Non-pigmented ciliary epithelial cell (primary cell): ENCODE data around the gene SERPINA5.
"Not testable (repeated sequence)": the region's sequence is repeated elsewhere in the genome, so short reads cannot be mapped to it uniquely, and the experiment has no call there.

ENCODE experiments used
- DNase-seq: peaks from one replicate; pipeline ENCODE4 v3.0.0-alpha.2; 2010; ENCODE audit warnings: low read depth

The SERPINA5 gene

GRCh38 chr14:94598816-94599655 is 17.8 kb downstream of the SERPINA5 start:
- DNase-seq = peak; percentile 95

- DNase-seq = no peak
Observed at GRCh38 chr14:94599656-94600004, 18.4 kb downstream of the SERPINA5 start.

DNA sequence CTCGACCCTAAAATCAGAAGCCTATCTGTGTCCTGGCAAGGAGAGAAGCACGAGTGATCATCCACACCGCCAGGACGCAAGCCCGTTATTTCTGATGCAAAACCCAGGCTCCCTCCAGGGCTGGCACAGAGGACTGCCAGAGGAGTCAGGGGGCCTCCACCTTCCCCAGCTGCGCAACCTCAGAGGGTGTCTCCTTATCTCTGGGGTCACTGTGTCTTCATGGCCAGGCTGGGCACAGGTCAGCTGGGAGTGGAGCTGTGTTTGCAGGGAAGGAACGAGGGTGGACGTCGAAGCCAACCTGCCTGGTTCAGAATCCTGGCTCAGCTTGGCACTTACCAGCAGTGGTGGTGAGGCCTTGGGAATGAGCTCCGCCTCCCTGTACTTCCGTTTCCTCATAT is 18.9 kb downstream of the SERPINA5 start:
- DNase-seq = no peak

DNA sequence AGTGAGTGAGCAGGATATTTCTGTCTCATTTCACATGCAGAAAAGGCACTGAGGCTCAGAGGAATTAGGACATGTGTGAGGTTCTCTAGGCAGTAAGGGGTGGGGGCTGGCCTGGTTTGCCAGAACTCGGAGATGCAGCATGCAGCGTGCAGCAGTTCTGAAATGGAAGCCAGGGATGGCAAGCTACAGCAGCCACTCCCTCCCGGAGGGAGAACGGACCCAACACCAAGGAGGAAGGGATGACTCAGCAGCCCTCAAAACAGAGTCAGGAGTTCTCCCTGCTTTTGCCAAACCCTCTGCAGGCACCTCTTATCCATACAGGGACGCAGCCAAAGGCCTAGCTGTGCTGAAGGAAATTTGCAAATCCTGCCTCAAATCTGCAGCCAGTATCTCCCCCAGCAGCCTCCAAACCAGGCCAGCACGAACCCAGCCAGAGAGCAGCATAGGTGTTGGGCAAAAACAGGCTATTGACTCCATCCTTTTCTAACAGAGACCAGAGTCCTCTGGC is 20.7 kb downstream of the SERPINA5 start:
- DNase-seq = peak; percentile 67

DNA sequence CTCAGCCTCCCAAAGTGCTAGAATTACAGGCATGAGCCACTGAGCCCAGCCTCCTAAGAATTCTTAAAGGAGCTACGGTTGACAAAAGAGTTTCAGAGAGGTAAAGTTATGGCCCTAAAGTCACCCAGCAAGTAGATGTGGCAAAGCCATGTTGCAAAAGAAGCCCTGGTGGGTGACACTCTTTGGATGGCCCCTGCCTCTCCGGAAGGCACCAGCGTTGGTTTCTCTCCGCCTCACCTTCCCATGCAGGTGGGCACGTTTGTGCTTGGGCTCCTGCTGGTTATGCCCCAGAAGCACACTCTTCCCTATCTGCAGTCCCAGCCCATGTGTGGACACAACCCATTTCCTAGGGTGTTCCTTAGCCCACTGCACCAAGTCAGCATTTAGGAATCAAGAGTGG is 21.5 kb downstream of the SERPINA5 start:
- no peak for DNase-seq

DNA sequence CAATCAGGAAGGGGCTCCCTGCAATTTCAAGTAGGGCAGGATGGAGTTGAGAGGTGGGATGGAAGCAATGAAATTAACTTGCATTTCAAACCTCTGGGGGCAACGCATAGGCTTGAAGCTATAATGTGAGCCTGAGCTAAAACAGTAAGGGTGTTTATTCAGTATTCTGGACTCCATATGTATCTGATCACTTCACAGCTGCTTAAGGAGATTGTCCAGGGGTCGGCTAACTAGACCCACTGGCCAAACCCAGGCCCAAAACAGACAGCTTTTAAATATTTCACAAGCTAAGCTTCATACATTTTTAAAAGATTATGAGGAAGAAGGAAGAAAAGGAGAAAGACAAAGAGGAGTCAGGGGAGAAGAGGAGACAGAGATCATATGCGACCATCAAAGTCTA is 24.1 kb downstream of the SERPINA5 start:
- no peak for DNase-seq

GRCh38 chr14:94608966-94609365 is 27.7 kb downstream of the SERPINA5 start:
- not testable (repeated sequence) for DNase-seq

DNA sequence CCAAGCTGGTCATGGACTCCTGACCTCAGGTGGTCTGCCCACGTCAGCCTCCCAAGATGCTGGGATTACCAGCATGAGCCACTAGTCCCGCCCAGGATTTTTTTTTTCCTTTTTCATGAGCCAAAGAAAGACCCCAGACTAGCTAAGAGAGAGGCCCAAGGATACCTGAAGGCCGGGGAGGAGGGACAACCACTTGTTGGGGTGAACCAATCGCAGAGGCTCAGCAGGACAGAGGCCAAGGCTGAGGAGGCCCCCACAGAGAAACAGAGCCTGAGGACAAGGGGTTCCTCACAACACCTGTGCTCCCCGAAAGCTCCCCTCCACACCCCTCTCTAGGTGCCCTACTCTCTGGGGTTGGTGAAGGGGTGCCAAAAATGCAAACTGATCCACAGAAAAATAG is 30.0 kb downstream of the SERPINA5 start:
- no peak for DNase-seq

DNA sequence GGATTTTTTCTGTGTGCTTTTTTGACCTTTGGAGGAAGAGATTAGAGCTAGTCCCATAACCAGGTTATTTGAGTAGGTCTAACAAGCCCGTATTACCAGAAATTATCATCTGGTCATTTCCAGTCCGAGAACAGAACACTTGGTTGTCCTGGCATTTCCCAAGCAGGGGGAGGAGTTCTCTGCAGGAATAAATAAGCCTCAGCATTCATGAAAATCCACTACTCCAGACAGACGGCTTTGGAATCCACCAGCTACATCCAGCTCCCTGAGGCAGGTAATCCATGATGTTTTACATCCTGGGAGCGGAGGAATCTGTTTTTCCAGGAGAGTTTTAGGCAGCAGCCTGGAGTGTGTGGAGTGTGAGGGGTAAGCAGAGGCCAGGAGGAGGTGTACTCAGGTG is 30.9 kb downstream of the SERPINA5 start, which contains the start of gene SERPINA3:
SERPINA3 (plus strand) TSS at position 218 of the 400 bp plus-strand sequence. CDS start 2,051 bp downstream, outside the sequence.
- DNase-seq = no peak

DNA sequence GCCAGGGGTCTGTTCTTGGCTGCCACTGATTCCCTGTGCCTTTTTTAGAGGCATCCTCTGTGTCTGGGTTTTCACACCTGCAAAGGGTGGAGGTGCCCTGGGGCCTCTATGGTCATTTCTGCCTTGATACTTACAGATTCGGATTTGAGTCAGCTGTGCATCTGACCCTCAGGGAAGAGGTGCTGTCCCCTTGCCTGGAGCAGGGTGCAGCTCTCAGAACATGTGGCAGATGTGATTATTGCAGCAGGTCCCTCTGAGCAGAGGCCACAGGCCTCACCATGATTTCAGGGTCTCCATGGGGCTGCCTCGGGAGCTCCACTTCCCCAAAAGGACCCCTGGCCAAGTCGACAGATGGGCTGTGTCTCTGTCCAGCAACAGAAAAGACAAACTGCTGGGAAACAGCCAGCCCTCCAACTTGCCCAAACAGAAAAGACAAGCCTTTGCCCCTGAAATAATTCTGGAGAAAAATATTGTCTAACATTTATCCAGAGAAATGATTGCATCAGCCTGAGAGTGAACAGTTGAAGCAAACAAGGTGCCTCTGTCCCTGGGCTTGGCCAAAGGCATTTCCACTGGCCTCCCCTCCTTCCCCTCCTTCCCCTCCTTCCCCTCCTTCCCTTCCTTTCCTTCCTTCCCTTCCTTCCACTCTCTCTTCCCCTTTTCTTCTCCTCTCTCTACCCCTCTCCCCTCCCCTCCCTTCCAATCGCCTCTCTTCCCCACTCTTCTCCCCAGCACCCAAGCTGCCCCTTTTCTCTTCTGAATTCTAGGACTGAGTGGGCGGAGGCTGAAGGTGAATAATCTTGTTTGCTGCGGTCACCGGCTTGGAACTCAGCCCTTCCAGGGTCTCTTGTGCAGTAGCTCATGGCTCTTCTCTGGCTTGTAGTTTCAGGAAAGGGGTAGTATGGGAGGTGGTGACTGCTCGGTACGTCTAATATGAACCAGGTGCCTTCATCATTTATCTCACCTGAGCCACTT is 31.6 kb downstream of the SERPINA5 start:
- DNase-seq = no peak

DNA sequence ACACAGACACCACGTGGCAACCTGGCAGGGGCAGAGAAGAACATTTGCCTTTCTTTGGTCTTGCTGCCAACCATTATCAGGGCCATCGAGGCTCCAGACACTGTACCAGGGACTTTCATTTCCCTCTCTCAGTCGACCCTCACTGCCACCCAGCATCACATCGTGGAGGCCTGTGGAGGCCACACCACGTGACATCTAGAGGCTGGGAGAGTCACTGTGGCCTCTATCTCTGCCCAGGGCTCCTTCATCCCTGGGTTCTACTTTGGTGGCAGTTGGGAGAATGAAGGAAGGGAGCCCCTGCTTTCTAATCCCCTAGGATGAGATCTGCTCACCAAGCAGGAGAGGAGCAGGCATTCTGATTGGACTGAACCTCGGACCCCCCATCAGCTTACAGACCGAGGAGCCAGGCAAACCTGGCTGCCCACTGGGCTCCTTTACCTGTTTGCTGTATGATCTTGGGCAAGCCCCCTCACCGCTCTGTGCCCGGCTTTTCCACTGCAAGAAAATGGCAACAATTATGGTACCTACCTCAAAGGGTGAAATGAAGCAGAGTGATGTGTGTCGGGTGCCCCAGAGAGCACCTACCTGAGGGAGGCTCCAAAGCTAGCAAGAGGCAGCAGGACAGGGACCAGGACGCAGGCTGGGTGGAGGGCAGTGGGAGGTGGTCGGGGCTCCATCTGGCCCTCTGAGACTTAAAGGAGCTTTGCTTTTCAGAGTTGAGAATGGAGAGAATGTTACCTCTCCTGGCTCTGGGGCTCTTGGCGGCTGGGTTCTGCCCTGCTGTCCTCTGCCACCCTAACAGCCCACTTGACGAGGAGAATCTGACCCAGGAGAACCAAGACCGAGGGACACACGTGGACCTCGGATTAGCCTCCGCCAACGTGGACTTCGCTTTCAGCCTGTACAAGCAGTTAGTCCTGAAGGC is 32.8 kb downstream of the SERPINA5 start:
- no peak for DNase-seq

DNA sequence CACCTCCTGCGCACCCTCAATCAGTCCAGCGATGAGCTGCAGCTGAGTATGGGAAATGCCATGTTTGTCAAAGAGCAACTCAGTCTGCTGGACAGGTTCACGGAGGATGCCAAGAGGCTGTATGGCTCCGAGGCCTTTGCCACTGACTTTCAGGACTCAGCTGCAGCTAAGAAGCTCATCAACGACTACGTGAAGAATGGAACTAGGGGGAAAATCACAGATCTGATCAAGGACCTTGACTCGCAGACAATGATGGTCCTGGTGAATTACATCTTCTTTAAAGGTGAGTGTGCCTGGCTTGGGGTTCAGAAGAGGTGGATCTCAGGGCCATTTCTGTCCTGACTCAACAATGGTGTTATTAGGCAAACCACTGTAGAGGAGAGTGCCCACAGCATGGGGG is 33.6 kb downstream of the SERPINA5 start:
- DNase-seq = no peak

- no peak for DNase-seq
Observed at GRCh38 chr14:94615254-94615653, 34.0 kb downstream of the SERPINA5 start.

- DNase-seq = no peak
Observed at GRCh38 chr14:94615823-94616570, 34.8 kb downstream of the SERPINA5 start.

DNA sequence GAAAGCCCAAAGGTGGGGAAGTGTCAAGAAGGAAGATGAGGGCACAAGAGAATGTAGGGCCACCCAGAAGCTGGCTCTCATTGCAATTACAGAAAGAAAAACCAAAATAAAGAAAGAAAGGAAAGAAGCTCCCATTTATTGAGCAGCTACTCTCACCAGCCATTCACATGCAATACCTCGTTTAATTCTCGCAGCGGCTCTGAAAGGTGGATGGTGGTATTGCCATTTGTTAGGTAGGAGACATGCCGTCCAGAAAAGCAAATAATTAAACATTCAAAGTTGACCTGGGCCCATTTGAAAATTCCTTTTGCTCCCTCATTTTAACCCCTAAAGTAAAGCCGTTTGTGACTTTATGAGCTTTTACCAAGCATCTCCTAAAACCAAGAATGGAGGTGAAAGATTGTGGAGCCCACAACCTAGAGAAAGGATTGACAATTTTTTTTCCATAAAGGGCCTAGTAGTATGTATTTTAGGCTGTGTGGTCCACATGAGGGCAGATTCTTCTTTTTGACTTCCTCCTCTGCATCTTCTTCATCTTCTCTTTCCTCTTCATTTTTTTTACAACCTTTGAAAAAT is 36.2 kb downstream of the SERPINA5 start:
- no peak for DNase-seq

- no peak for DNase-seq
Observed at GRCh38 chr14:94617988-94618822, 37.0 kb downstream of the SERPINA5 start.

- no peak for DNase-seq
Observed at GRCh38 chr14:94619297-94619696, 38.1 kb downstream of the SERPINA5 start.

DNA sequence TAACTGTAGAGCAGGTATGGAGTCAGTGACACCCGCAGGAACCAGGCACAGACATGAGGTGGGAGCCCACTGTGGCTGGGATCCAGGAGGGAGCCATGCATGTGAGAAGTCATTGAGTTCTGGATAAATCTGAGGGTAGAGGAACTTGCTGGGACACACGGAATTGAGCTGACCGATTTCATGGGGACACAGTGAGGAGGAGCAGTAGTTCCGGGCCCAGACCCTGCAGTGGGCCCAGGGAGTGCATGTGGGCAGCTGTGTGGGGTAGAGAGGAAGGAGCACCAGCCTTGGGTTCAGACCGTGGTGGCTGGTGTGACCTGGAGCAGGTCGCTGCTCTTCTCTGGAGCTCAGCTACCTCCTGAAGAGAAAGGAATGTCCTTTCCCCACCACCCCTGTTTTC is 39.4 kb downstream of the SERPINA5 start:
- no peak for DNase-seq

DNA sequence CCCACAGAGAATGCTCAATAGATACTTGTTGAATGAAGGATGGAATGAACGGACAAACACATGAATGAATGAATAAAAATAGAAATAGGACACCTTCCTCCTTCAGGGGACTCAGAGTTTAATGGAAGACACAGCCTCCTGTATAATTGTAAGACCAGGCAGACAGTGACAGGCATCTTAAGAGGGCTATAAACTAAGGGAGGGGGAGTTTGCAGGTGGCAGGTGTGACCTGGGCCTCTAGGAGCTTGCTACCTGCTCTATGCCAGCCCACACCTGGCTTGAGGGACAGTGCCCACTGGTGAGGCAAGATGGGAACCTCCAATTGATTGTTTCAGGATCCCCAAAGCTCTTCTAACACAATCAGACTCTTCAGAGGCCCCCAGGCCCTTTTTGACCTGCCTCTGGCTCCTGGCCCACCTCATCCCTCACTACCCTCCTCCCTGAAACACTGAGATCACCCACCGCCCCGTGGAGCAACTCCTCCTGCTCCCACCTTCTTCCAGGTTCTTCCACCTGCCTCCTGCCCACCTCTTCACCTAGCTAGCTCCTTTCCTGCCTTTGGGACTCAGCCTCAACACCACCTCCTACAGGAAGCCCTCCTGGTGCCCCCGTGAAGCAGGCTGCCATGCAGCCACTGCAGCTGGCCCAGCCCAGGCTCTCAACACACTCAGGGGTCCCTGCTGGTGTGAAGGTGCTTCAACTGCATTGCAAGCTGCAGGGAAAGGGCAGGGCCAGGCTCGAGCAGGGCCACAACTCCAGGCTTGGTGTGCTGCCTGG is 40.3 kb downstream of the SERPINA5 start:
- DNase-seq = no peak
